HEK293 (cell line): ENCODE results near the gene TMC6.

Source experiments
- CTCF ChIA-PET: fragments of 350-600 bp; formaldehyde crosslinking; extraction: SDS; loops from one replicate; lab custom pipeline; 2021; ENCODE audit warnings: antibody characterized with exemption; lab: Yijun Ruan, JAX
- POLR2A ChIA-PET: fragments of 300-600 bp; formaldehyde crosslinking; extraction: SDS; loops from one replicate; lab custom pipeline; 2020; ENCODE audit warnings: antibody characterized with exemption, inconsistent platforms; lab: Yijun Ruan, JAX
- H3K27ac ChIP-seq: fragments of 200-500 bp; sonication (Bioruptor generic); 2 replicates; pipeline ENCODE4 v1.5.1; 2014; ENCODE audit warnings: low read depth, low read length, control low read depth, inconsistent platforms; ENCODE audit errors: extremely low read depth
- H3K36me3 ChIP-seq, 2 experiments: fragments of 200-500 bp in 1 of 2; sonication (Bioruptor generic) in 1 of 2; 1 replicate in 1 of 2; 2 replicates in 1 of 2; pipeline ENCODE4 v1.5.1; 2014 to 2017; ENCODE audit warnings: inconsistent platforms in 2 of 2, low read length in 2 of 2; ENCODE audit not compliant: control insufficient read depth in 2 of 2, insufficient read depth in 1 of 2
- H3K4me1 ChIP-seq: fragments of 200-500 bp; sonication (Bioruptor generic); 2 replicates; pipeline ENCODE4 v1.5.1; 2014; ENCODE audit warnings: mild to moderate bottlenecking, low read length, inconsistent platforms; ENCODE audit not compliant: control insufficient read depth, insufficient read depth
- H3K4me3 ChIP-seq: 2 replicates; pipeline ENCODE4 v1.5.1; 2011; ENCODE audit warnings: low read depth, mild to moderate bottlenecking, control low read depth, low read length, moderate library complexity
- H3K9me3 ChIP-seq: fragments of 200-500 bp; sonication (Bioruptor generic); 2 replicates; pipeline ENCODE4 v1.5.1; 2014; ENCODE audit warnings: low read depth, low read length, inconsistent platforms; ENCODE audit not compliant: control insufficient read depth, insufficient read depth
- EGR2 ChIP-seq: fragments of 450-650 bp; formaldehyde crosslinking; IDR thresholded peaks from 2 replicates; pipeline ENCODE4 v1.5.1; 2016; ENCODE audit warnings: low read depth, missing biosample characterization, missing genetic modification characterization
- GLIS2 ChIP-seq: fragments of 450-650 bp; formaldehyde crosslinking; IDR thresholded peaks from 2 replicates; pipeline ENCODE4 v1.5.1; 2016; ENCODE audit warnings: missing biosample characterization, missing genetic modification characterization
- IKZF3 ChIP-seq: fragments of 450-650 bp; IDR thresholded peaks from 2 replicates; pipeline ENCODE4 v1.5.0; 2018; ENCODE audit warnings: missing biosample characterization, mild to moderate bottlenecking, missing genetic modification characterization, moderate library complexity
- KLF9 ChIP-seq: fragments of 450-650 bp; formaldehyde crosslinking; IDR thresholded peaks from 2 replicates; pipeline ENCODE4 v1.5.1; 2016; ENCODE audit warnings: missing biosample characterization, missing genetic modification characterization, low read depth
- SALL2 ChIP-seq: fragments of 450-650 bp; formaldehyde crosslinking; IDR thresholded peaks from 2 replicates; pipeline ENCODE4 v1.5.0; 2017; ENCODE audit warnings: missing biosample characterization, mild to moderate bottlenecking, missing genetic modification characterization, borderline replicate concordance
- ZFHX2 ChIP-seq: fragments of 450-650 bp; formaldehyde crosslinking; conservative IDR thresholded peaks from 2 replicates; pipeline ENCODE4 v1.5.1; 2016; ENCODE audit warnings: missing biosample characterization, missing genetic modification characterization
- ZFP41 ChIP-seq: fragments of 450-650 bp; formaldehyde crosslinking; IDR thresholded peaks from 2 replicates; pipeline ENCODE4 v1.5.1; 2016; ENCODE audit warnings: missing biosample characterization, missing genetic modification characterization, borderline replicate concordance
- ZIC2 ChIP-seq: fragments of 450-650 bp; formaldehyde crosslinking; IDR thresholded peaks from 2 replicates; pipeline ENCODE4 v1.5.1; 2016; ENCODE audit warnings: missing biosample characterization, missing genetic modification characterization
- ZNF112 ChIP-seq: fragments of 450-650 bp; formaldehyde crosslinking; IDR thresholded peaks from 2 replicates; pipeline ENCODE4 v1.5.0; 2017; ENCODE audit warnings: missing biosample characterization, missing genetic modification characterization
- ZNF121 ChIP-seq: fragments of 450-650 bp; formaldehyde crosslinking; IDR thresholded peaks from 2 replicates; pipeline ENCODE4 v1.5.1; 2016; ENCODE audit warnings: missing biosample characterization, missing genetic modification characterization
- ZNF248 ChIP-seq: fragments of 450-650 bp; formaldehyde crosslinking; IDR thresholded peaks from 2 replicates; pipeline ENCODE4 v1.5.1; 2017; ENCODE audit warnings: missing biosample characterization, missing genetic modification characterization
- ZNF311 ChIP-seq: fragments of 450-650 bp; formaldehyde crosslinking; IDR thresholded peaks from 2 replicates; pipeline ENCODE4 v1.5.1; 2017; ENCODE audit warnings: missing biosample characterization, missing genetic modification characterization, borderline replicate concordance
- ZNF423 ChIP-seq: fragments of 450-650 bp; formaldehyde crosslinking; IDR thresholded peaks from 2 replicates; pipeline ENCODE4 v1.5.1; 2016; ENCODE audit warnings: missing biosample characterization, missing genetic modification characterization
- ZNF580 ChIP-seq: fragments of 450-650 bp; formaldehyde crosslinking; IDR thresholded peaks from 2 replicates; pipeline ENCODE4 v1.5.1; 2016; ENCODE audit warnings: missing biosample characterization, missing genetic modification characterization
- ZNF623 ChIP-seq: fragments of 450-650 bp; formaldehyde crosslinking; IDR thresholded peaks from 2 replicates; pipeline ENCODE4 v1.5.1; 2016; ENCODE audit warnings: missing biosample characterization, missing genetic modification characterization
- ZNF624 ChIP-seq: fragments of 450-650 bp; formaldehyde crosslinking; IDR thresholded peaks from 2 replicates; pipeline ENCODE4 v1.5.1; 2017; ENCODE audit warnings: missing biosample characterization, missing genetic modification characterization
- ZNF660 ChIP-seq: fragments of 450-650 bp; IDR thresholded peaks from 2 replicates; pipeline ENCODE4 v1.5.1; 2018; ENCODE audit warnings: missing biosample characterization, mild to moderate bottlenecking, missing genetic modification characterization
- ZNF837 ChIP-seq: fragments of 450-650 bp; formaldehyde crosslinking; IDR thresholded peaks from 2 replicates; pipeline ENCODE4 v1.5.1; 2016; ENCODE audit warnings: missing biosample characterization, missing genetic modification characterization
- TF ChIP-seq, protein P1 (sequence below): fragments of 450-650 bp; formaldehyde crosslinking; IDR thresholded peaks from 2 replicates; pipeline ENCODE4 v1.5.1; 2016; ENCODE audit warnings: missing biosample characterization, missing genetic modification characterization
- TF ChIP-seq, protein P2 (sequence below): fragments of 450-650 bp; formaldehyde crosslinking; IDR thresholded peaks from 2 replicates; pipeline ENCODE4 v1.5.1; 2016; ENCODE audit warnings: missing biosample characterization, missing genetic modification characterization, borderline replicate concordance

TMC6 gene

DNA sequence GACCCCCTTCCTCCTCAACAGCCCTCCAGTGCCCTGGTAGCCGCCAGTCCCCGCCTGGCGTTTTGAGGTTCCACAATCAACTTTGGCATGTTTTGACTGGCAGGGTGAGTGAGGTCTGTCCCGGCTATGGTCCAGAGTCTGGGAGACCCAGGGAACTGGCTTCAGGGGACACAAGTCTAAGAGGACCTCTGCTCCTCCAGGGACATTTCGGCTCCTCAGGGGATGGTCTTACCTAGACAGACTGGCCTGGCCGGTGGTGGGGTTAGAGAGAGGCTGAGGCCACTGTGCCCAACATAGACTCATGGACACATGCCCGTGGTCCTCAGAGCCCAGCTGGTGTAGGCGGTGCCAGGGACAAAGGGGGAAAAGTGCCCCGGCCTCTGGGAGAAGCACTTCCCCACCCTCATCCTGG is 4.2 kb upstream of the TMC6 start:
- Histone ChIP-seq H3K4me3 (no peak overlapping the region), H3K27ac (no peak overlapping the region), H3K9me3 (no peaks in the 10 kb centered on the region), H3K4me1 (peaks cover 3% of the 10 kb centered on the region; the same call in 1 of the 2 replicates), H3K36me3 (no peaks in the 10 kb centered on the region)
- POLR2A ChIA-PET, result no interaction called here
- no peak for TF ChIP-seq ZNF624 (tag by site-specific recombination)
- TF ChIP-seq, protein P1, sequence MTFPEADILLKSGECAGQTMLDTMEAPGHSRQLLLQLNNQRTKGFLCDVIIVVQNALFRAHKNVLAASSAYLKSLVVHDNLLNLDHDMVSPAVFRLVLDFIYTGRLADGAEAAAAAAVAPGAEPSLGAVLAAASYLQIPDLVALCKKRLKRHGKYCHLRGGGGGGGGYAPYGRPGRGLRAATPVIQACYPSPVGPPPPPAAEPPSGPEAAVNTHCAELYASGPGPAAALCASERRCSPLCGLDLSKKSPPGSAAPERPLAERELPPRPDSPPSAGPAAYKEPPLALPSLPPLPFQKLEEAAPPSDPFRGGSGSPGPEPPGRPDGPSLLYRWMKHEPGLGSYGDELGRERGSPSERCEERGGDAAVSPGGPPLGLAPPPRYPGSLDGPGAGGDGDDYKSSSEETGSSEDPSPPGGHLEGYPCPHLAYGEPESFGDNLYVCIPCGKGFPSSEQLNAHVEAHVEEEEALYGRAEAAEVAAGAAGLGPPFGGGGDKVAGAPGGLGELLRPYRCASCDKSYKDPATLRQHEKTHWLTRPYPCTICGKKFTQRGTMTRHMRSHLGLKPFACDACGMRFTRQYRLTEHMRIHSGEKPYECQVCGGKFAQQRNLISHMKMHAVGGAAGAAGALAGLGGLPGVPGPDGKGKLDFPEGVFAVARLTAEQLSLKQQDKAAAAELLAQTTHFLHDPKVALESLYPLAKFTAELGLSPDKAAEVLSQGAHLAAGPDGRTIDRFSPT (tag by site-specific recombination), result 0 out of 2 replicates have a peak, but pooled peaks have one; percentile 3
- no peak for TF ChIP-seq ZNF248 (tag by site-specific recombination)
- TF ChIP-seq ZNF121 (tag by site-specific recombination), result no peak
- TF ChIP-seq IKZF3 (tag by site-specific recombination), result no peak
- CTCF ChIA-PET, result interaction anchor here (1.2 to 2.8 kb wide), 2 partner anchors 17 to 19 kb away, joined by 4 to 11 read pairs; no protein-coding TSS in a partner anchor

GRCh38 chr17:78132084-78132676 is 3.6 kb upstream of the TMC6 start:
- ChIA-PET CTCF (no interaction called here), POLR2A (no interaction called here)
- no peak for TF ChIP-seq SALL2 (tag by site-specific recombination)
- TF ChIP-seq EGR2 (tag by site-specific recombination), result 0 out of 2 replicates have a peak, but pooled peaks have one; percentile 8
- TF ChIP-seq ZFHX2 (tag by site-specific recombination), result 0 out of 2 replicates have a peak, but pooled peaks have one; percentile 30
- 0 out of 2 replicates have a peak, but pooled peaks have one; percentile 38 for TF ChIP-seq ZIC2 (tag by site-specific recombination)
- no peak for TF ChIP-seq KLF9
- peak; percentile 54 for TF ChIP-seq GLIS2 (tag by site-specific recombination)
- TF ChIP-seq, protein P1 (tag by site-specific recombination), result 0 out of 2 replicates have a peak, but pooled peaks have one; percentile 11
- H3K4me1 ChIP-seq, result peaks cover 6% of the 10 kb centered on the region; the same call in 1 of the 2 replicates
- peak overlapping the region; percentile 4; the same call in 1 of the 2 replicates for H3K4me3 ChIP-seq
- no peaks in the 10 kb centered on the region for H3K9me3 ChIP-seq
- no peaks in the 10 kb centered on the region for H3K36me3 ChIP-seq
- no peak overlapping the region for H3K27ac ChIP-seq

DNA sequence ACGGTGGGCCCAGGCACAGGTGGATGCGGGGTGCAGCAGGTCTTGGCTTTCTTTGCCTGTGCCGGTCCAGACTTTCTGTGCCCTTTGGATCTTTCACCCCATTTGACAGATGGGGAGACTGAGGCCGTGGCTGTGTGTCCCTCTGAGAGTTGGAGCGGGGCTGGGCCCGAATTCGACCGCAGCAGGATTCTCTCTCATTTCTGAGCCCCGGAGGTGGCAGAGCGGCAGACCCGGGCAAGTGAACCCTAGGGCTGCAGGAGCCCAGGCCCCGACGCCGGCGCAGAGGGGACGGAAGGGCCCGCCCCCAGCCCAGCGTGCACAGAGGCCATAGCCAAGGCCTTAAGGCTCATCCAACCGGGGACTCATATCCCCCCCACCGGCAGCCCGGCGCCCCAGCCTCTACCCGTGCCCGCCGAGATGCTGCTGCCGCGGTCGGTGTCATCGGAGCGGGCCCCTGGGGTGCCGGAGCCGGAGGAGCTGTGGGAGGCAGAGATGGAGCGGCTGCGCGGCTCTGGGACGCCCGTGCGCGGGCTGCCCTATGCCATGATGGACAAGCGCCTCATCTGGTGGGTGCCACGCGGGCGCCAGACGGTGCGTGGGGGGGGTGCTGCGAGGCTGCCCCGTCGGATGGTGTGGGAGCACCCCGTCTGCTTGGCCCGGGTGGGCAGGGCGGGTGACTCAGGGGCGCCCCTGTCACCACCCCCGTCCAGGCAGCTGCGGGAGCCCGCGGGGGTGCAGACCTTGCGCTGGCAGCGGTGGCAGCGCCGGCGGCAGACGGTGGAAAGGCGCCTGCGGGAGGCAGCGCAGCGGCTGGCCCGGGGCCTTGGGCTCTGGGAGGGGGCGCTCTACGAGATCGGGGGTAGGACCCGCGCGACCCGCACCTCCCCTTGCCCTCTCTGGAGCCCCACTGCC is 2.9 kb upstream of the TMC6 start:
- Histone ChIP-seq H3K27ac (no peak overlapping the region), H3K4me3 (peak overlapping the region; percentile 4; the same call in 1 of the 2 replicates), H3K36me3 (no peaks in the 10 kb centered on the region), H3K4me1 (peaks cover 6% of the 10 kb centered on the region; the same call in 1 of the 2 replicates), H3K9me3 (no peaks in the 10 kb centered on the region)
- CTCF ChIA-PET, result interaction anchor here (2.0 kb wide), 1 partner anchor 9 kb away, joined by 4 read pairs; no protein-coding TSS in a partner anchor
- POLR2A ChIA-PET, result no interaction called here
- TF ChIP-seq ZNF580 (tag by site-specific recombination), result no peak
- TF ChIP-seq KLF9, result no peak
- TF ChIP-seq ZFP41, result no peak
- TF ChIP-seq ZNF837 (tag by site-specific recombination), result no peak
- TF ChIP-seq ZNF311 (tag by site-specific recombination), result no peak
- TF ChIP-seq ZNF423 (tag by site-specific recombination), result no peak
- TF ChIP-seq ZNF112 (tag by site-specific recombination), result no peak
- TF ChIP-seq ZNF660 (tag by site-specific recombination), result no peak
- no peak for TF ChIP-seq ZNF623 (tag by site-specific recombination)
- TF ChIP-seq, protein P2, sequence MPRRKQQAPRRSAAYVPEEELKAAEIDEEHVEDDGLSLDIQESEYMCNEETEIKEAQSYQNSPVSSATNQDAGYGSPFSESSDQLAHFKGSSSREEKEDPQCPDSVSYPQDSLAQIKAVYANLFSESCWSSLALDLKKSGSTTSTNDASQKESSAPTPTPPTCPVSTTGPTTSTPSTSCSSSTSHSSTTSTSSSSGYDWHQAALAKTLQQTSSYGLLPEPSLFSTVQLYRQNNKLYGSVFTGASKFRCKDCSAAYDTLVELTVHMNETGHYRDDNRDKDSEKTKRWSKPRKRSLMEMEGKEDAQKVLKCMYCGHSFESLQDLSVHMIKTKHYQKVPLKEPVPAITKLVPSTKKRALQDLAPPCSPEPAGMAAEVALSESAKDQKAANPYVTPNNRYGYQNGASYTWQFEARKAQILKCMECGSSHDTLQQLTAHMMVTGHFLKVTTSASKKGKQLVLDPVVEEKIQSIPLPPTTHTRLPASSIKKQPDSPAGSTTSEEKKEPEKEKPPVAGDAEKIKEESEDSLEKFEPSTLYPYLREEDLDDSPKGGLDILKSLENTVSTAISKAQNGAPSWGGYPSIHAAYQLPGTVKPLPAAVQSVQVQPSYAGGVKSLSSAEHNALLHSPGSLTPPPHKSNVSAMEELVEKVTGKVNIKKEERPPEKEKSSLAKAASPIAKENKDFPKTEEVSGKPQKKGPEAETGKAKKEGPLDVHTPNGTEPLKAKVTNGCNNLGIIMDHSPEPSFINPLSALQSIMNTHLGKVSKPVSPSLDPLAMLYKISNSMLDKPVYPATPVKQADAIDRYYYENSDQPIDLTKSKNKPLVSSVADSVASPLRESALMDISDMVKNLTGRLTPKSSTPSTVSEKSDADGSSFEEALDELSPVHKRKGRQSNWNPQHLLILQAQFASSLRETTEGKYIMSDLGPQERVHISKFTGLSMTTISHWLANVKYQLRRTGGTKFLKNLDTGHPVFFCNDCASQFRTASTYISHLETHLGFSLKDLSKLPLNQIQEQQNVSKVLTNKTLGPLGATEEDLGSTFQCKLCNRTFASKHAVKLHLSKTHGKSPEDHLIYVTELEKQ (tag by site-specific recombination), result no peak
